HG03108 (cell line): ENCODE measurements around the gene PDPN.

Experiments
- ATAC-seq: cut with Tn5 transposase; IDR thresholded peaks from one replicate; pipeline ENCODE4 v1.9.1; 2021; ENCODE audit warnings: moderate library complexity; ENCODE audit not compliant: unreplicated experiment

PDPN gene

DNA sequence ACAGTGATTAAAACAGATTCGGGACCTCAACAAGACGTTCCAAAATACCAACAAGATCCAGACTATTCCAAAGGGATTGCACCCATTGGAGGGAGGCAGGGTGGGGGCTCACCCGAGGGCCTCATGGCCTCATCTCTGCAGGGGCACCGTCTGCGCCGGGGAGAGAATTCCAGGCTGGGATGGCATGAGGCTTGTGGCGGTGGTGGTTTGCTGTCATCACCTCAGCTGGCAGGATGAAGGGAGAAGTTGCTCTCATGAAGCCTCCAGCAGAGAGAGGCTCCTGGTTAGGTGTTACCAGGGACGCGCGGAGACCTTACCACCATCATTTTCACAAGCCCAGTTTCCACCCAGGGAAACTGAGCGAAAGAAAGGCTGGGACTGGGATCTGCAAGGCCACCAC is 6.7 kb upstream of the PDPN start:
- no peak for ATAC-seq

DNA sequence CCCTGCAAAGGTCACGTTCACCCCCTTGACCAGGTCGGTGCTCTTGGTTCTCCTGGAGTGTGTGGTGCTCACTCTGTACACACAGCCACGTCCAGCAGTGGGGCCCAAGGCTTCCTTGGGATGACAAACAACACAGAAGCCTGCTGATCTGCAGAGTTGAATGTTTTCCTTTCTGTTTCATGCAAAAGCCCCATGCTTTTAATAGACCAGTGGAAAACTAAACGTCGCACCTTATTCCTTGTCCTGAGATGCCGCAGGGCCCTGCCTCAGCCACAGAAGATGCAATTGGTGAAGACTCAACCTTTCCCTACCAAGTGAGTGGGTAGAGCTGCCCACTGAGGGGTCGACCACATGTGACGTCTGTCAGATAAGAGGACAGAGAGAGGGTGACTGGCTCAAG is 5.8 kb upstream of the PDPN start:
- no peak for ATAC-seq

DNA sequence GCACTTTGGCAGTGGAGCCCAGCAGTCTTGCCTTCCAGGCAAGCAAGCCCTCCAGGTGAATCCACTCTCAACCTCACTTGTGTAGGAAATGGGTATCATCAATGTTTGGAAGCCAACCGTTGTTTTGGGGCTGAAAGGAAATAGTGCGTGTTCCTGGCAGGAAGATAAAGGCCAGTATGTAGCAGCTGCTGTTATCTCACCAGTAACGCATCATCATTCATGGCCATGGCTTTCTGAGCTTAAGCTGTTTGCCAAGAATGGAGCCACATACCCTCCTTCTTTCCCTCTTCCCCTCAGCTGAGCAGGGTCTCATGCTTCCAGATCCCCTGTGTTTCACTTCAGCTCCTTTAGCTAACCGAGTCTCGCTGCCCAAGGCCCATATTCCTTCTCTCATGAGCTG is 2.2 kb upstream of the PDPN start:
- ATAC-seq: no peak

DNA sequence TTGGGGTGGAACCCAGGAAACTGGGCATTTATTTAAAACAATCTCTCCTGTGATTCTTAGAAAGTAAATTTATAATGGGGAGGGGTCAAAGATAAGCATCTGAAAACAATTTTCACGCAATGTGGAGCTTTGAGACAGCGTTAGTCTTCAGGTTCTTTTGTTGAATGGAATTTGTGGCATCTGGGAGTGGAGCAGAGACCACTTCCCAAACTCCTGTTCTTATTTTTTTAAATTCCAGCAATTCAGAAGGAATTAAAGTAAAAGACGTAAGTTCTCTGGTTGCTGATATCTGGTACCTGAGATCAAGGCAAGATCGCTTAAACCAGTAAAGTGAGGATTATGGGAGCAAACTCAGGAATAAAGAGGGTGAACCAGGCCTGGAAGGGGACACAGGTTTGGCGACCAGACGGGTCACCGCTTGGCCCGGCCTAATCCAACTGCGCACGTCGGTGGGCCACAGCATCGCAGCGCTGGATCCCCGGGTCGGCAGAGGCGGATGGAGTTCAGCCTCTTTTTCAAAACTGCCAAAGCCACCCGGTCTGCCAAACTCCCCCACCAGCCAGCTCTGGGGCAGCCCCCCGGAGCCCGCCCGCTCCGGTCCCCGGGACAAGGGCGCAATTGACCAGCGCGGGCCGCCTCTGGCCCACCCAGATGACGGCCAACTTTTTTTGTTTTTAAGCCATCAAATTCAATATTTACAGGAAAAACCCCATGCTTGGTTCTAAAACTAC is 754 bp upstream of the PDPN start:
- no peak for ATAC-seq

DNA sequence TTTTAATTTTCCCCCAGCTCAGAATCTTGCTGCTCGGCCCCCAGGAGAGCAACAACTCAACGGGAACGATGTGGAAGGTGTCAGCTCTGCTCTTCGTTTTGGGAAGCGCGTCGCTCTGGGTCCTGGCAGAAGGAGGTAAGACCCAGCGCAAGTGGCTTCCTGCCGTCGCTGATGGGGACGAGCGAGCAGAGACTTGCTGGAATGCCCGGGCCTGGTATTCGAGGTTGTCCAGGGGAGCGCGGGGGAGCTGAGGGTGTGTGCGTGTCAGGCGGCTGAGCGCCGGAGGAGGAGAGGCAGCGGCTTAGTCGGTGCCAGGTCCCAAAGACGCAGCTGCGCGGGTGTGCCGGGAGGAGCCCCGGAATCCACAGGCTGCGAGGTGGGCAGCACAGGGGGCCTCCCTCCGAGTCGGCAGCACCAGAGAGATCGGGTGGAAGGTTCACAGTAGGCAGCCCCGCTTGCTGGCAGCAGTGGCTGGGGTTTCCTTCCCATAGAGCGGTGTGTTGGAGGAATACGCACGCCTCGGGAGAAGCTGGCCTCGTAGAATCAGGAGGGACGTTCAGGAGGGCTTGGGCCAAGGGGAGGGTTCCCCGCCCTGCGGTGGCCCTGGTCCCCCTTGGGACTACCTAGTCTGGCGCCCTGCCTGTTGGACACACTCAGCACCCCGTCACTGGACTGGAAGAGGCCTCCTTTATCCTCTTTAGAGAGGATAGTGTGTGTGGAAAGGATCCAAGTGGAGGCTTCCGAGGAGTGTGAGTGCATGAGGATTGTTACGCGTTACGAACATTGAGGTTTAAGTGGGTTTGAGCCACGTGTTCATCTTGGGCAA is 547 bp downstream of the PDPN start:
- ATAC-seq: no peak

DNA sequence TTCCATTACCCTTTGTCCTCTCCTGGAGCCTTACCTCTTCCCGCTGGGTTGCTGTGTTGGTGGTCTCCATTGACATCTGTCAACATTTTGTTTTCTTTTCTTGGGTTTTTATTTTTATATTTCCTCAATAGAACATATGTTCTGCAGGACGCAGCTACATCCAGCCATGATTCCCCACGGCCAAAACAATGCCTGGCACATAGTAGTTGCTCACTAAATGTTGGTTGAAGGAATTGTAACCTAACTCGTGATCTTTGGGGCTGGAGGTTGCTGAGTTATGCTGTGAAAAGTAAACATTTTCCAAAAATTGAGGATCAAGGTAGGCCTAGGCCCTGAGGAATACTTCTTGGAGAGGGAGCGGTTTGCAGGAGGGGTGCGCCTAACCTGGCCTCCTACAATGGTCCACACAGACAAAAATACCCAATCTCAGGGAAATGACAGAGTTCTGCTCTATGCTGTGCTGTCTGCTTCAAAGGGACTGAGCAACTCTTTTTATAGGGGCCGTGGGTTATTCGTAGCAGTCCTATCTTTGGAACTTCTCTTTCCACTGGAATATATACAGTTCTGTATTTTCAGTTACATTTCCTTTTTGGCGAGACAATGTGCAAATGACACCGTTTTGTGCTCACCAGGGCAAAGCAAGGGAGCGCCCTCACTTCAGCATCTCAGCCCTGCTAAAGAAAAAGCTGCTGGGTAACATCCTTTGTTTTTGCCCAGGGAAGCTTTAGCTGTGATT is 1.4 kb downstream of the PDPN start:
- no peak for ATAC-seq

DNA sequence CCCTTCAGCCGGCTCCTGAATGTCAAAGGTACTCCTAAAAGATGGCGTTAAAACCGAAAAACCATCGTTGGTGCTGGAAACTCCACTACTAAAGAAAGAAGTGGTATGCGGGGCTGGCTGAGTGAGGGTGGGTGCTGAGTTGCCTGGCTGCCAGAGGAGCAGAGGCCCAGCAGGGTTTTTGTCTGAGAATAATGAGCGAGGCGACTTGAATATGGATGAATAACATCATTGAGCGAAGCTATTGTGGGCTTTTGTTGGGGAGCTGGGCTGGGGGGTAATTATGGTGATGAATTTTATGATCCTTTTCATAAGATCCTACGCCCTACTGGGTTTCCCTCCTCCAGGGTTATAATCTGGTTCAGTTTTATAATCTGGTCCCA is 2.0 kb downstream of the PDPN start:
- ATAC-seq: no peak

DNA sequence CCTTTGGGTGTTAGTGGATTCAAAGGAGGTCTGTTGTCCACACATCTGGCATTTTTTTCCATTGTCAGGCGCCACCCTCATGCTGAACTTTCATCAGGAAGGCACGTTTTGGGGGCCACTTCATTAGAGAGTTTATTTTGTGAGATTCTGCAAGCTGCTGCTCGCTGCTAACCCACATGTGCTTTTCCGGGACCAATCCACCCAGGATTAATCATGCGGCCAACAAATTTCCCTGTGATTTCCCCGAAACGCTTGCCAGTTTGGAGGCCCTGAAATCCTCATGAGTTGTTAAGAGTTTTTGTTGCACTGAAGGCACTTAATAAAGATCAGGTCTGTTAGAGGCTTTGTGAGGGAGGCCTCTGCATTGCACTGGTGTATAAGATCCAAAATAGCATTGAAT is 2.4 kb downstream of the PDPN start:
- no peak for ATAC-seq

DNA sequence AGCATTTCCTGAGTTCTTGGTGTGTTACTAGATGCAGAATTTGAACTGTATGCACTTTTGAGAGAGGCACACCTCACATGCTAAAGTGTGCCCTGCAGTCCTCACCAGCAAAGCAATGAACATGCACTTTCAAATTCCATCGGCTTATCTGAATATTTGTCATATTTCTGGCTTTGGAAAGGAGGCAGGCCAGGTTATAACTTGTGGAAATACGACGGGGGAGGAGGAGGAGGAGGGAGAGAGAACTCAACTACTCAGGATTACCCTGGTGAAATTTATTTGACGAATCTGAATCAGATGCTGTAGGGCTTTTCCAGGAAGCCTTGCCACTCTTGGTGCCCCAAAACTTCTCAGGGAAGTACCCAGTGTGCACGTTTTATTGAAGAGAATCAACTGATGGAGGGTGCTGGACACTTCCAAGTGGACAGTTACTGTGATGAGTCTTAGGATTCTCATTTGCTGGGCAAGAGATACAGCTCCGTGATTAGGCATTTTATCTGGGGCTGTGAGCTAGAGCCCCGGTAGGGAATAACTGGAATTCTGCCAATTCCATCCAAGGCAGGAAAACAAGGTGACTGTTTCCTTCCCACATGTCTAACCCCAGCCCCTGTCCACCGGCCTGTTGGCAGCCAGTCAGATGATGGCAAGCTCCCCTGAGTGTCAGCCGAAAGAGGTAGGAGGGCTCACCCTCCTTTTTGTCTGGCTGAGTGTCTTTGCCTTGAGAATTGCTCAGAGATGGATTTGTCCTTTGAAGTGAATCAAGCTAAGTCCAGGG is 3.8 kb downstream of the PDPN start:
- ATAC-seq: no peak

DNA sequence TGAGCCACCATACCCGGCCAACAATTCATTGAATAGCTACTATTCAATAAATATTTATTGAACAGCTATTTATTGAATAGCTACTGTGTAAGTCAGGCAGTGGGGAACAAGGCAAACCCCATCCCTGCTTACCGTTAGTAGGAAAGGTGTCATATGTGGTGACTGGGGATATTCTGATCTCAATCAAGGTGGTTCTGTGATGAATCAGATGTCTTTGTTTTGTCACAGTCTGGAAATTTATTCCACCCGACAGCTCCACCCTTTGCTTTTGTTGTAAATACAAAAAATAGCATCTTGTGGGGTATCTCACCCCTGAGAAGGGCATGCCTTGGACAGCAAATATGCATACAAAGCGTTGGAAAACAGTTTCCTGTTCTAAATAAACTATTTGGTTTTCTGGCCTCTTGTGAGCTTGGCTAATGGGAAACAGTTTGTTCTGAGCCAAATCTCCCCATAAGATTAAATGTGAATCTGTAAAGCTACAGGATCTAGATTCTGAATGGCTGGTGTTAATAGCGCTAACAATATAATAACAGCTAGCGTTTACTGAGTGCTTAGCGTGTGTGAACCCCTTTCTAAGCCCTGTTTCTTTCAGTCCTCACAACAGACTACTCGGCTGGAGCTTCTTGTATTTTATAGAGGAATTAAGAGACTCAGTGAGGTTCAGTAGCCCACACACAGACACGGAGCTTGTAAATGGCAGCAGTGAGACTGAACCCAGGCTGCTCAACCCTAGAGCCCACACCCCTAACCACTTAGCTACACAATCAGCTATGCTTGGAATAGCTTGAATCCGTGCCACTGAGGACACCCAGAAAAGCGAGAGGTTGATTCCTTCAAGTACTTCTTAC is 5.5 kb downstream of the PDPN start:
- no peak for ATAC-seq

DNA sequence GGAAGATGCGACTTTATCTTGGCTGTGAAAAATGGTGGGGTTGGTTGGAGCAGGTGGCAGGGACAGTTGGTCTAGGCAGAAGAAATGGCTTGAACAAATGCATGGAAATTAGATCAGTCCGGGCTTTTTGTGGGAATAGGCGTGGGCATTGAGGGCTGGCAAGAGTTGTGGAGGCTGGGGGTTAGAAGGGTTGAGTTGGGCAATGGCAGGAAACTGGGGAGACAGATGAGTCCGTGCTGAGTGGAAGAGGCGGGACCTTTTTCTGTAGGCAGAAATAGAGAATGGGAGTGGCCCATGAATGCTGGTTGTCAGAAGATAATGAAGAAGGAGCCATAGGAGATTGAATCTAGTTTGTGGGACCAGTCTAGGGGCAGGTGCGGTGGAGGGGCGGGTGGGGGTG is 6.9 kb downstream of the PDPN start:
- no peak for ATAC-seq

DNA sequence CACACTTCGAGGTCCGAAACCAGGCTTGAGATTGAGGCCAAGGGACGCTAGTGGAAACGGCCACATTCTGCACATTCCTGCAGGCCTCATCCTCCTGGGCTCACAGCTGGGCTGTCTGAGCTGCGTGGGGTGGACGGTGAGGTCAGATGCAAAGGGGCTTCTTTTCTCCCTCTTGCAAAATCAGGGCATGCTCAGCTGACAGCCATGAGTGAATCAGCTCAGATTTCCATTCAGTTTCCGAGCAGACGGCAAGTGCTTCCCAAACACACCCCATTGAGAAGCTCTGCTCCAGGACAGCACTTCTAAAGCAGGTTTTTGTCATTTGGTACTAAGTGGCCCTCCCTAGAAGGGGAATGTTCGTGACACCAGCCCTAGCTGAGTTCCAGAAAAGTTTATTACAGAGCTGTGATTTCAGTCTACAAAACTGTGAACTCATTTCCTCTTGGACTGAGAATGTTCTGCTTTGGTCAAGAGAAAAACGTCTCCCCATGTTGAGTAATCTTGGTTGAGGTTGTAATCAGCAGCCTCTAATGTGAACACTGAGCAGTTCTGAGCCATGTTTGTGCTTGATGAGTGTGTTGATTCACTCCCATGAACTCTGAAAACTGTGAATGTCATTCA is 10.0 kb downstream of the PDPN start:
- no peak for ATAC-seq

DNA sequence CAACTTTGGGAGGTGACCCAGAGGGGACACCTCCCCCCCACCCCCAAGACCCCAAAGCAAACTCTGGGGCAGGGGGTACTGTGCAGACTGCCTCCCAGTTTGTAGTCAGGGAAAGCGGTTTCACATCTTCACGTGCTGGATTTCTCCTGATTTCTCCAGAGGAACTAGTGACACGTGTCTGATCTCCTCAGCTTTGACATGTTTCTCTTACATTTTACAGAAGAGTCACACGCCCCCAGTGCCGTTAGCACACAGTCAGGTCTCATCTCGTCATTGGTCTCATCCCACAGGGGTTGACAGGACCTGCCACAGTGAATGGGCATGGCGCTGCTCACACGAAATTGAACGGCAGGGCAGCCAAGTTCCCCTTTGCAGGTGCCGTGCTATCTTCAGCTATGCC is 11.8 kb downstream of the PDPN start:
- no peak for ATAC-seq

DNA sequence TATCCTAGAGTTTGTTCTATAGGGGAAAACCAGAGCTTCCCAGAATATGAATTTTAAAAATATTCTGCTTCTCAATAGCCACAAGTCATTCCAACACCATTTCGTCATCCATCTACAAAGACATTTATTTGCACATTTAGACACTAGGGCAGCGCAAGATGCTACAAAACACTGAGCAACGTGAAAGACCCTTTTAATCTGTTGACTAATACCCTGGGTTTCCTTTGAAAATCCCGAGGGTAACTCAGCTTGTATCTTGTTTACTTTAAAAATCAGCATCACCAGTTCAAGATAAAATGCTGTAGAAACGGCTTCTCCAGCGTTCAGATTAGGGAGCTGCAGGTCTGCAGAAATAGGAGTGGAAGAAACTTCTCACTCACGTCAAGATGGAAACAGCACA is 13.5 kb downstream of the PDPN start:
- ATAC-seq: no peak

DNA sequence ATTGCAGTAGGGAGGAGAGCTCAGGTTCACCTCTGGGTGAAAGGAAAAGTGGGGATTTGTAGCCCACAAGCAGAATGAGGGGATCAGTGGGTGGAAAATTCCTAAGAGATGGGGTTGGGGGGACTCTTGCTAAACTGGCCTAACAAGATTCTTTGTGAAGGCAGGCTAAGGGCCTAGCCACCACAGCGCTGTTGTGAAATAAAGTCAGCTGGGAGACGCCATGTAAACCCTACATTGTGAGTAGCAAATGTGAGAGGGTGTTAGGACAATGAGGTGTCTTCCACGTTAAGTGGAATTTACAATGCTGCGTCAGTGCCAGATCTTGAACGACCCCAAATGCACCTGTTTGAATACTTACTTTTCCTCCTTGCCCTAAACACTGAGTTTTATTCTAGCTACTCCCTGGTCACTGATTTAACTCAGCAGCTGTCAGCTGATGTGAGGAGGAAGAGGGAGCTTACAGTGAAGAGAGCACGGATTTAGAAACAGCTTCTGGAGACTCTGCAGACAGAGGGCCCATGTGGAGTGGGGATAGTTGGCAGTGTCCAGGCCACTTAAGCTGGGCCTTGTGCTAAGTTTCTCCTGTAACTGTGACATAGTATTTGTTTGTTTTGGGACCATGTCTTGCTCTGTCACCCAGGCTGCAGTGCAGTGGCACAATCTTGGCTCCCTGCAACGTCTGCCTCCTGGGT is 17.3 kb downstream of the PDPN start:
- ATAC-seq: no peak

DNA sequence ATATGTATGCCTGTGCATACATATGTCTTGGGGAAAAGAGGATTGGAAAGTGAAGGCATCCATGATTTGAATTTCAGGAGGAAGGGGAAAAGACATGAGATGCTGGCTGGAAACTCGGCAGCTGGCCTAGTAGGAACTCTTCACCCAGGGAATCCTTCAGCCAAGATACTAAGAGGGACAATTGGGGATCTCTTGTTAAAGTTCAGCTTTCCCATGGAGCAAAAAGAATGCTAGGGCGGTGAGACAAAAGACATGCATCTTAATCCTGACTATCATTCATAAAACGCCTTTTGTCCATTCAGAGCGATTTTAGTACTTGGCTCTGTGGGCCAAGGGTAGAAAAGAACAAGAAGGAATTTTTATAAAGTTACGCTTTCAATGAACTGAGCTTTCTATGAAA is 20.5 kb downstream of the PDPN start:
- no peak for ATAC-seq

DNA sequence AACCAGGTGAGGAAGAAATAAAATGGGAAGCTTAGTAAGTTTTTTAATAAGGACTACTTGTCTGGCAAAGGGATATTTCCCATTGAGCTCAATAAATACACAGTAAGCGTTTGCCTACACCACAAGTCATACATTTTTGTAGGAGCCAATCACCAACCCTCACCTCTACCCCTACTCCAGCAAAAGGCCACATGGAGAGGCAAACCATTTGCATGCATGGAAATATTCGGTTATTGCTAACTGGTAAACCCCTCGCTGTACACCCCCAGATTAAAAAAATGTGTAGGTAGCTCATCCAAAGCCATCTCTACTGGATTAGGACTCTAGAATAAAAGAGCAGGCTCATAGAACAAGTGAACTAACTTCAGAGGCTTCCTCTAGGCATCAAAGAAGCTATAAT is 21.1 kb downstream of the PDPN start:
- ATAC-seq: no peak

DNA sequence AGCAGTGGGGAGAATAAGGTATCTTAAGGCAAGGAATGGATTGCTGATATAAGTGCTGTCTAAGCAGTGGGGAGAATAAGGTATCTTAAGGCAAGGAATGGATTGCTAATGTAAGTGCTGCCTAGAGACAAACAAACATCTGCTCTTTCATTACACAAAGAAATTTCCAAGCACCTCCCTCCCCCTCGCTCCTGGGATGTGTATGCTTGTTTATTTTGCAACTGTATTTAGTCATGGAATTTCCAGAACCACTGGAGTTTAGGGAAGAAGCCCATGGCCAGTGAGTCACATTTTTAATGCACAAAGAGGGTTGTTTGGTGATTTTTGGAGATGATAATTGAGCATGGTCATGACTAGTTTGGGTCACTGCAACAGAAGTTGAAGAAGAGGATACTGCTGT is 21.5 kb downstream of the PDPN start:
- no peak for ATAC-seq

DNA sequence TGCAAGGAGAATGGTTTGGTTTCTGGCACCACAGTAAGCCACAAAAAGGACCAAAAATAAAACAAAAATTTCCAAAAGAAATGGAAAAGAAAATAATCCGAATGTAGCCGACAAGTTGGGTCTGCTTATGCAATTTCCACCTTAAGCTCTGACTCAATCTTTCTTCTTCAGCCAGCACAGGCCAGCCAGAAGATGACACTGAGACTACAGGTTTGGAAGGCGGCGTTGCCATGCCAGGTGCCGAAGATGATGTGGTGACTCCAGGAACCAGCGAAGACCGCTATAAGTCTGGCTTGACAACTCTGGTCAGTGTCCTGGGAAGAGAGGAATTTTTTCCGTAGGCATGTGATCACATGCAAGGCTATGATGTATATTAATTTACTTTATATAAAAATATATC is 23.4 kb downstream of the PDPN start:
- no peak for ATAC-seq
